Measurements from ENCODE around the gene CHKA. TPM values are rescaled to one million over a fixed set of nuclear protein-coding genes. Genes with fewer than 3 reads are reported as not detected.

The CHKA gene
- total and polyA plus RNA-seq, 4 donors, result 58.5 to 112 (median 77.1) TPM

- WGBS (ENCODE audit: insufficient coverage), result 47% methylated on average over 15 of the region's 15 CpGs
- DNase-seq (ENCODE audit: low read depth in 4 of 6, low spot score in 6 of 6), result peak in 2 of 6 donors; percentile 48 to 52
- no peaks in the 10 kb centered on the region for H3K9me3 ChIP-seq (ENCODE audit: control insufficient read depth, insufficient read depth, low read length)
- H3K27ac ChIP-seq (ENCODE audit: low read depth, low read length), result no peak overlapping the region
- no peak overlapping the region for H3K4me3 ChIP-seq (ENCODE audit: low read depth, low read length)
- H3K27me3 ChIP-seq (ENCODE audit: control insufficient read depth, insufficient read depth, low read length), result no peaks in the 10 kb centered on the region
- H3K4me1 ChIP-seq (ENCODE audit: control insufficient read depth, insufficient read depth, low read length), result peaks cover 45% of the 10 kb centered on the region
- H3K36me3 ChIP-seq (ENCODE audit: control insufficient read depth, insufficient read depth, low read length), result no peaks in the 10 kb centered on the region
These were observed 24.9 kb upstream of the CHKA start for GRCh38 chr11:68146010-68146540.

- 71% methylated on average over 12 of the region's 14 CpGs for WGBS (ENCODE audit: insufficient coverage)
- no peaks in the 10 kb centered on the region for H3K36me3 ChIP-seq (ENCODE audit: control insufficient read depth, insufficient read depth, low read length)
These were observed 24.1 kb upstream of the CHKA start for GRCh38 chr11:68145120-68145866.

GRCh38 chr11:68143310-68143689 lies 22.1 kb upstream of the CHKA start:
- DNase-seq (ENCODE audit: low read depth in 4 of 6, low spot score in 6 of 6), result no peak
- Histone ChIP-seq H3K27ac (ENCODE audit: low read depth, low read length) (no peak overlapping the region), H3K4me3 (ENCODE audit: low read depth, low read length) (no peak overlapping the region), H3K27me3 (ENCODE audit: control insufficient read depth, insufficient read depth, low read length) (no peaks in the 10 kb centered on the region), H3K4me1 (ENCODE audit: control insufficient read depth, insufficient read depth, low read length) (peaks cover 56% of the 10 kb centered on the region), H3K36me3 (ENCODE audit: control insufficient read depth, insufficient read depth, low read length) (no peaks in the 10 kb centered on the region), H3K9me3 (ENCODE audit: control insufficient read depth, insufficient read depth, low read length) (no peaks in the 10 kb centered on the region)
- WGBS (ENCODE audit: insufficient coverage), result 100% methylated on average over 1 of the region's 4 CpGs

More at GRCh38 chr11:68145120-68145866, 24.1 kb upstream of the CHKA start:
- H3K27me3 ChIP-seq (ENCODE audit: control insufficient read depth, insufficient read depth, low read length), result no peaks in the 10 kb centered on the region
- no peak for DNase-seq (ENCODE audit: low read depth in 4 of 6, low spot score in 6 of 6)
- peaks cover 53% of the 10 kb centered on the region for H3K4me1 ChIP-seq (ENCODE audit: control insufficient read depth, insufficient read depth, low read length)
- H3K27ac ChIP-seq (ENCODE audit: low read depth, low read length), result no peak overlapping the region
- no peaks in the 10 kb centered on the region for H3K9me3 ChIP-seq (ENCODE audit: control insufficient read depth, insufficient read depth, low read length)
- no peak overlapping the region for H3K4me3 ChIP-seq (ENCODE audit: low read depth, low read length)

GRCh38 chr11:68142441-68143309 lies 21.5 kb upstream of the CHKA start:
- H3K27ac ChIP-seq (ENCODE audit: low read depth, low read length), result no peak overlapping the region
- H3K4me3 ChIP-seq (ENCODE audit: low read depth, low read length), result no peak overlapping the region
- DNase-seq (ENCODE audit: low read depth in 4 of 6, low spot score in 6 of 6), result no peak

GRCh38 chr11:68142028-68142412 lies 20.8 kb upstream of the CHKA start:
- no peak overlapping the region for H3K27ac ChIP-seq (ENCODE audit: low read depth, low read length)

More at GRCh38 chr11:68142441-68143309, 21.5 kb upstream of the CHKA start:
- Histone ChIP-seq H3K4me1 (ENCODE audit: control insufficient read depth, insufficient read depth, low read length) (peaks cover 58% of the 10 kb centered on the region), H3K27me3 (ENCODE audit: control insufficient read depth, insufficient read depth, low read length) (no peaks in the 10 kb centered on the region), H3K36me3 (ENCODE audit: control insufficient read depth, insufficient read depth, low read length) (no peaks in the 10 kb centered on the region), H3K9me3 (ENCODE audit: control insufficient read depth, insufficient read depth, low read length) (no peaks in the 10 kb centered on the region)
- WGBS (ENCODE audit: insufficient coverage), result 91% methylated on average over 16 of the region's 16 CpGs

GRCh38 chr11:68141246-68142027 lies 20.2 kb upstream of the CHKA start:
- no peaks in the 10 kb centered on the region for H3K27me3 ChIP-seq (ENCODE audit: control insufficient read depth, insufficient read depth, low read length)
- DNase-seq (ENCODE audit: low read depth in 4 of 6, low spot score in 6 of 6), result no peak
- H3K9me3 ChIP-seq (ENCODE audit: control insufficient read depth, insufficient read depth, low read length), result no peaks in the 10 kb centered on the region
- H3K4me1 ChIP-seq (ENCODE audit: control insufficient read depth, insufficient read depth, low read length), result peaks cover 50% of the 10 kb centered on the region
- H3K4me3 ChIP-seq (ENCODE audit: low read depth, low read length), result no peak overlapping the region
- WGBS (ENCODE audit: insufficient coverage), result 65% methylated on average over 7 of the region's 8 CpGs
- H3K27ac ChIP-seq (ENCODE audit: low read depth, low read length), result no peak overlapping the region
- no peaks in the 10 kb centered on the region for H3K36me3 ChIP-seq (ENCODE audit: control insufficient read depth, insufficient read depth, low read length)

More at GRCh38 chr11:68142028-68142412, 20.8 kb upstream of the CHKA start:
- H3K9me3 ChIP-seq (ENCODE audit: control insufficient read depth, insufficient read depth, low read length), result no peaks in the 10 kb centered on the region
- H3K4me3 ChIP-seq (ENCODE audit: low read depth, low read length), result no peak overlapping the region
- no peaks in the 10 kb centered on the region for H3K27me3 ChIP-seq (ENCODE audit: control insufficient read depth, insufficient read depth, low read length)
- WGBS (ENCODE audit: insufficient coverage), result 77% methylated on average over 12 of the region's 13 CpGs
- peak in 1 of 6 donors; percentile 44 for DNase-seq (ENCODE audit: low read depth in 4 of 6, low spot score in 6 of 6)
- no peaks in the 10 kb centered on the region for H3K36me3 ChIP-seq (ENCODE audit: control insufficient read depth, insufficient read depth, low read length)
- peaks cover 56% of the 10 kb centered on the region for H3K4me1 ChIP-seq (ENCODE audit: control insufficient read depth, insufficient read depth, low read length)

GRCh38 chr11:68140496-68141245 lies 19.5 kb upstream of the CHKA start:
- DNase-seq (ENCODE audit: low read depth in 4 of 6, low spot score in 6 of 6), result peak in 2 of 6 donors; percentile 57 to 58
- Histone ChIP-seq H3K4me1 (ENCODE audit: control insufficient read depth, insufficient read depth, low read length) (peaks cover 42% of the 10 kb centered on the region), H3K4me3 (ENCODE audit: low read depth, low read length) (no peak overlapping the region), H3K27me3 (ENCODE audit: control insufficient read depth, insufficient read depth, low read length) (no peaks in the 10 kb centered on the region), H3K27ac (ENCODE audit: low read depth, low read length) (no peak overlapping the region), H3K9me3 (ENCODE audit: control insufficient read depth, insufficient read depth, low read length) (no peaks in the 10 kb centered on the region), H3K36me3 (ENCODE audit: control insufficient read depth, insufficient read depth, low read length) (no peaks in the 10 kb centered on the region)
- WGBS (ENCODE audit: insufficient coverage), result 56% methylated on average over 8 of the region's 9 CpGs

GRCh38 chr11:68138237-68138636 lies 17.0 kb upstream of the CHKA start:
- peak in 1 of 6 donors; percentile 64 for DNase-seq (ENCODE audit: low read depth in 4 of 6, low spot score in 6 of 6)
- Histone ChIP-seq H3K27me3 (ENCODE audit: control insufficient read depth, insufficient read depth, low read length) (no peaks in the 10 kb centered on the region), H3K4me3 (ENCODE audit: low read depth, low read length) (no peak overlapping the region), H3K27ac (ENCODE audit: low read depth, low read length) (no peak overlapping the region), H3K9me3 (ENCODE audit: control insufficient read depth, insufficient read depth, low read length) (peaks cover 2% of the 10 kb centered on the region), H3K4me1 (ENCODE audit: control insufficient read depth, insufficient read depth, low read length) (peaks cover 37% of the 10 kb centered on the region), H3K36me3 (ENCODE audit: control insufficient read depth, insufficient read depth, low read length) (no peaks in the 10 kb centered on the region)
- 14% methylated on average over 1 of the region's 4 CpGs for WGBS (ENCODE audit: insufficient coverage)

Data from spinal cord (tissue), 10 donors.